Activated T-cell treated with anti-CD3 and anti-CD28 coated beads for 48 hours (primary cell): ENCODE measurements around the gene SAA1.
"Not testable (repeated sequence)": the region's sequence is repeated elsewhere in the genome, so short reads cannot be mapped to it uniquely, and the experiment has no call there.

Source experiments
- DNase-seq: peaks from one replicate; pipeline ENCODE4 v3.0.0-alpha.2; 2020; ENCODE audit warnings: low read depth

The SAA1 gene

GRCh38 chr11:18259259-18259658 is 6.8 kb upstream of the SAA1 start:
- no peak for DNase-seq

DNA sequence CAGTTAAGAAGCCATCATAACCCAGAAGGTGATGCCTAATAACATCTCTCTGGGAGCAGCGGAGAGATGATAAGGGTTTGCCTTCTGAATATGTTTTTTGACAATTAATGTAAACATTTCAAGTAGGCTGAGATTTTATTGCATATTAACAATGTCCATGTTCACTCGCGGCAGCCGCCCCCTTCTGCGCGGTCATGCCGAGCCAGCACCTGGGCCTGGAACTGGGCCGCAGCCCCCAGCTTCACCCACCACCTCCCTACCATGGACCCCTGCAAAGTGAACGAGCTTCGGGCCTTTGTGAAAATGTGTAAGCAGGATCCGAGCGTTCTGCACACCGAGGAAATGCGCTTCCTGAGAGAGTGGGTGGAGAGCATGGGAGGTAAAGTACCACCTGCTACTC is 4.3 kb upstream of the SAA1 start:
- DNase-seq: no peak

DNA sequence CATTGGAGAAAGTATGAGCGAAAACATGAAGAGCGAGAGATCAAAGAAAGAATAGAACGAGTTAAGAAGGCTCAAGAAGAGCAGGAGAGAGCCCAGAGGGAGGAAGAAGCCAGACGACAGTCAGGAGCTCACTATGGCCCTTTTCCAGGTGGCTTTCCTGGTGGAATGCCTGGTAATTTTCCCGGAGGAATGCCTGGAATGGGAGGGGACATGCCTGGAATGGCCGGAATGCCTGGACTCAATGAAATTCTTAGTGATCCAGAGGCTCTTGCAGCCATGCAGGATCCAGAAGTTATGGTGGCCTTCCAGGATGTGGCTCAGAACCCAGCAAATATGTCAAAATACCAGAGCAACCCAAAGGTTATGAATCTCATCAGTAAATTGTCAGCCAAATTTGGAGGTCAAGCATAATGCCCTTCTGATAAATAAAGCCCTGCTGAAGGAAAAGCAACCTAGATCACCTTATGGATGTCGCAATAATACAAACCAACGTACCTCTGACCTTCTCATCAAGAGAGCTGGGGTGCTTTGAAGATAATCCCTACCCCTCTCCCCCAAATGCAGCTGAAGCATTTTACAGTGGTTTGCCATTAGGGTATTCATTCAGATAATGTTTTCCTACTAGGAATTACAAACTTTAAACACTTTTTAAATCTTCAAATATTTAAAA is 3.2 kb upstream of the SAA1 start:
- DNase-seq: not testable (repeated sequence)

DNA sequence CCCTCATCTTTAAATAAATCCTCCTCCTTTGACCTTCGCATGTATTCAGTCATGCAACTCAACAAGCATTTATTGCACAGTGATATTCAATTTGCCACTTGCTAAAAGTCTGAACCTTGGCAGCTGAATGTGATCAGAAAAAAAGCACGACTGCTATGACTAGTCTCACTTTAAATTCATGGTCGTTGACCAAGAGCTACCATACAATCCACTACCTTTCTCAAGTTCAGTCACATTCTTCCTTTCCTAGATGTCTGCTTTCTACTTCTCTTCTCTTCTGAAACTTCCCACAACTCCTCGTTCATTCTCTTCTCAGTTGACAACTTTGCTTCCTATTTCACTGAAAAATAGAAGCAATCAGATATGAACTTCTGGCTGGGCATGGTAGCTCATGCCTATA is 2.0 kb upstream of the SAA1 start:
- no peak for DNase-seq

- no peak for DNase-seq
Measured at GRCh38 chr11:18264677-18265555, 1.1 kb upstream of the SAA1 start.

DNA sequence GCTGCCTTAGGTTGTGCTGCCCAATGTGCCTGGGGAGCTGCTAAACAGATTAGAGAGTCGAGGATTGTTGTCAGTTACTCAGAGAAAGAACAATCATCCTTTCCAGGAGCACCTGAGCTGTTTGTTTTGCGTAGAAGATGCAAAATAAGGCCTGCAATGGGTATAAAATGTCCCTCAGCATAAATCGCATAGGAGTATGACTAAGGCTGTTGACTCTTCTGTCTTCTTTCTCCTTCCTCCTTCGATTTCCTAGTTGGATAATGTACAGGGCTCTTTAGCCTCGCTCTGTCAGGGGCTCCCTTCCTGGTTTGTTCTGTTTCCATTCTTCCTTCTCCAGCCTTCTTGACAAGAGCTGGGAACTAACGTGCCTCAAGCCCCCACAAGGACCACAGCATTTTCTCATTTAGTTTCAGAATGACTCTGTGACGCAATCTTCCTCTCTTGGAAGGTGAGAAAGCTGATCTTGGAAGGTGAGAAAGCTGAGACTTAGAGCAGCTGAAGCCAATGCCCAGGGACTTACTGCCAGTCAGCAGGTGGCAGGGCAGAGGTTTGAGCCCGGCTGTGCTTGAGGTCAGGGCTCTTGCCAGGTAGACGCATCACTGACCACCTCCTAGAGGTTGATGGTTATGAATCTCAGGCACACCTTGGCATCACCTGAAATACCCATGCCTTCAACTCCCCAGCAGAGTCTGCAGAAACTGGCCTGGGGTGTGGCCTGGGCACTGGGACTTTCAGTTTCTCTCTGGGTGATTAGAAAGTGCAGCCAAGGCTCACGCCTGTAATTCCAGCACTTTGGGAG is 1.5 kb downstream of the SAA1 start:
- not testable (repeated sequence) for DNase-seq

GRCh38 chr11:18269252-18269651 is 3.2 kb downstream of the SAA1 start:
- not testable (repeated sequence) for DNase-seq

DNA sequence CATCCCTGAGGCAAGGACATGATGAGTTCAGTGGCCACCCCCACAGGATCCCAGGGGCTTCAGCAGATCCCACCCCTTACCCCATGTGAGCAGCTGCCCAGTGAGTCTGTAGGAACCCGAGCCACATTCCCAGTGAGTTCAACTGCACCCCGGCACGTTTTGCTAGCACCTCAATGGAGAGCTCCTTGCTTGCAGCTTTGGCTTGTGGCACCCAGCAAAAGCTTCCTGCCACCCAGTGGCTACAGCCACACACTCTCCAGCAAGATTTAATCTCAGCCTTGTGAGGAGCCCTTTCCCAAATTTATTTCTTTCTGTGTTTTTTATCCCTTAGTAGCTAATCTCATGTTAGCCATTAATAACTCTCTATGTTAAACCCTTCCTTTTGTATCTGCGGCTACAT is 4.0 kb downstream of the SAA1 start:
- DNase-seq: no peak

- DNase-seq: no peak
Measured at GRCh38 chr11:18271206-18271605, 5.1 kb downstream of the SAA1 start.

- DNase-seq: no peak
Measured at GRCh38 chr11:18277565-18278271, 11.7 kb downstream of the SAA1 start.

- DNase-seq: no peak
Measured at GRCh38 chr11:18280438-18281045, 14.5 kb downstream of the SAA1 start.

DNA sequence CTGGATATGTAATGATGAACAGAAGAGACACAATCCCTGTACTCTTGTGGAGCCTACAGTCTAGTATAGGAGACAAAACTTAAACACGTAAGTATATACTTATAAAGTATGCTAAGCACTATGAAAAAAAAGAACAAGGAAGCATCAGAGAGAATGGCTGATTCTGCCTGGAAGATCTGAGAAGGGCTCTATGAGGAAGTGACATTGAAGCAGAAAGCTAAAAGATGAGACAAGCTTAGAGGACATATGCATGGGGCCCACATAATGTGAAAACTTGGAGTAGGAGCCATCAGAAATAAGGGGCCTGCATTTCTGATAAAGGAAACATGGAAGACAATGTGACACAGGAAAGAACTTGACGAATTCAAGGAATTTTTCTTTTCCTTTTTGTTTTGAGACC is 16.6 kb downstream of the SAA1 start:
- DNase-seq: no peak

DNA sequence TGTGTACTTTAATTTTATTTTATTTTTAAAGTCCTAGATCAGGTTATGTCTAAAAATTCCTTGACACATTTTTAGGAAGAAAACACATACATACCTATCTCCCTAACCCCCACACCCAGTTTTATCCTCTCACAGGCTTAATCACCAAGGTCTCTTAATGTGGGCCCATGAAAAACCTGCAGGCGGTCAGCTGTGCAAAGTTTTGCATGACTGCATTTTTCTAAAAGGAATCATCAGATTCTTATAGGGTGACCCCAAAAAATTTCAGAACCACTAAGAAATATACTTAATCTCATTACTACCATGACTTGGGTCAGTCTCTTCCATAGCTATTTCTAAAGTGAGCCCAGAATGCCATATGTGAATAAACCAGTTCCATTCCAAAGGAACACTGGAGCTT is 19.8 kb downstream of the SAA1 start:
- DNase-seq: no peak

GRCh38 chr11:18288911-18289310 is 22.8 kb downstream of the SAA1 start:
- DNase-seq: no peak

GRCh38 chr11:18294862-18295261 is 28.8 kb downstream of the SAA1 start:
- DNase-seq: no peak

- no peak for DNase-seq
Measured at GRCh38 chr11:18295316-18295715, 29.3 kb downstream of the SAA1 start.

GRCh38 chr11:18299721-18300120 is 33.7 kb downstream of the SAA1 start:
- no peak for DNase-seq

GRCh38 chr11:18304745-18305144 is 38.7 kb downstream of the SAA1 start:
- DNase-seq: no peak

DNA sequence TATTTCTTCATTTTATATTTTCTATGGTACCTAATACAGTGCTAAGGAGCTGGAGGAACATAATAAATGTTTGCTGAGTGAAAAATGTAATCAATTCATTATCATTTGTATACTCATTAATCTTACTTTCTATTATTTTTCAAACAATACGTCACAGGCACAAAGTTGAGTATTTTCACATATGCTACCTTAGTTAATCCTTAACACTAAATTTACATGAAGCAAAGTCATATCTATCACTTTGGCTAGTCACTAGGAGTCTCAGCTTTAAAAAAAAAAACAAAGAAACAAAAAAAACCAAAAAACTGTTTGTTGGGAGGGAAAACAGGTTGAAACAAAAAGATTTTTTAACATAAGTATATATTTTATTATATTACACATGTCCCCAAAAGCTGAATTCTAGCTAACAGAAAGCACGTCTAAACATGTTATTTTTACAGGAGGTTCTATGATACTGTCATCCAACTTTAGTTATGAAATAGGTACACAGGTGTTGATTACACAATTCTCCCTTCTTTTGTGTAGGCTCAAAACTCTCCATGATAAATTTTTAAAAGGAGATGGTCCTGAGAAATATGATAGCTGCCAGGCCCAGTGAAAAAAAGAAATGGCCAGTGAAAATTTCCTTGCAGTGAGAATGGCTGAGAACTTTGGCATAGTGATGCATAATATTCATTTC is 41.5 kb downstream of the SAA1 start:
- DNase-seq: no peak

DNA sequence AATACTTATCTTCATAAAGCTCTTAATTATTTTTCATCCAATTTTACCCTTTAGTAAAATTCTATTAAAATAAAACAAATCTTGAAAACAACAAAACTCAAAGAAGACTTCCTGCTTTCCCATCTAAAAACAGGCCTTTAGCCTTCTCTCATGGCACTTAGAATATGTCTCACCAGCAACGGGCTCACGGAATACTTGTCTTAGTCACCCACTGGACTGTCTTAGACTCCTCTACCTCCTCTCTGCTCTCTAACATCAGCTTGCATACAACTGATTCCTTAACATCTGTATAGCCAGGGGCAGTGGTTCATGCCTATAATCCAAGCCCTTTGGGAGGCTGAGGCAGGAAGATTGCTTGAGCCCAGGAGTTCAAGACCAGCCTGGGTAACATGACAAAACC is 42.2 kb downstream of the SAA1 start:
- DNase-seq: no peak

DNA sequence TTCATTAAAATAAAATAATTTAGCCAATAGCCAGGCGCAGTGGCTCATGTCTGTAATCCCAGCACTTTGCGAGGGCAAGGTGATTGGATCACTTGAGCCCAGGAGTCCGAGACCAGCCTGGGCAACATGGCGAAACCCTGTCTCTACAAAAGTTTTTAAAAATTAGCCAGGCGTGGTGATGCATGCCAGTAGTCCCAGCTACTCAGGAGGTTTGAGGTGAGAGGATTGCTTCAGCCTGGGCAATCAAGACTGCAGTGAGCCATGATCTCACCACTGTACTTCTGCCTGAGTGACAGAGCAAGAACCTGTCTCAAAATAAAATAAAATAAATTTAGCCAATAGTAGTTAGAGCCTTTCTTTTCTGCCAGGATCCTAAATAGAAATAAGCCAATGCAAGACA is 43.6 kb downstream of the SAA1 start:
- no peak for DNase-seq
